GM18505 (cell line): ENCODE results near the gene CDC27.
"Not testable (repeated sequence)": the region's sequence is repeated elsewhere in the genome, so short reads cannot be mapped to it uniquely, and the experiment has no call there.

Experiments
- ATAC-seq: cut with Tn5 transposase; IDR thresholded peaks from one replicate; pipeline ENCODE4 v1.9.1; 2021; ENCODE audit not compliant: unreplicated experiment
- POLR2A ChIP-seq: IDR thresholded peaks from 4 replicates; pipeline ENCODE4 v1.6.1; 2011; ENCODE audit warnings: borderline replicate concordance; ENCODE audit not compliant: insufficient read depth, insufficient read length; ENCODE audit errors: extremely low read depth

The CDC27 gene

GRCh38 chr17:47117386-47117785 is 71.7 kb downstream of the CDC27 start:
- ATAC-seq = no peak
- TF ChIP-seq POLR2A = no peak

GRCh38 chr17:47106130-47106529 is 83.0 kb downstream of the CDC27 start:
- no peak for TF ChIP-seq POLR2A
- no peak for ATAC-seq

DNA sequence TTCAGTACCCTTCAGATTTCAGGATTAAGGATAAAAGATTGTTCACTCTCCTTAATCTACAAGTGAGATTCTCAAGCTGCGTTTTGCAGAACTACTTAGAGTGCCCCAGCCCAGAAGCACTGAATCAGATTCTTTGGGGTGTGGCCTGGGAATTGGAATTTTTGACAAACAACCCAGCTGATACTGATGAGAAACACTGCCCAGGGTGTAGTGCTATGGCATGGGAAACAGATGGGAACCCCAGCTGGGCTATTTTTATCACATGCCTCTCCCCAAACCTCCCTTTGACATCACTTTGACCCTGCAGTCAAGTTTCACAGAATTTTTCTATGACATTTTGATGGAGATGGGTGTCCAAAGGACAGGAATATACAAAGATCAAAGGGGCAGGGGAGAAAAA is 83.8 kb downstream of the CDC27 start:
- not testable (repeated sequence) for ATAC-seq

- no peak for TF ChIP-seq POLR2A
- ATAC-seq = no peak
Measured at GRCh38 chr17:47102914-47103313, 86.2 kb downstream of the CDC27 start.

DNA sequence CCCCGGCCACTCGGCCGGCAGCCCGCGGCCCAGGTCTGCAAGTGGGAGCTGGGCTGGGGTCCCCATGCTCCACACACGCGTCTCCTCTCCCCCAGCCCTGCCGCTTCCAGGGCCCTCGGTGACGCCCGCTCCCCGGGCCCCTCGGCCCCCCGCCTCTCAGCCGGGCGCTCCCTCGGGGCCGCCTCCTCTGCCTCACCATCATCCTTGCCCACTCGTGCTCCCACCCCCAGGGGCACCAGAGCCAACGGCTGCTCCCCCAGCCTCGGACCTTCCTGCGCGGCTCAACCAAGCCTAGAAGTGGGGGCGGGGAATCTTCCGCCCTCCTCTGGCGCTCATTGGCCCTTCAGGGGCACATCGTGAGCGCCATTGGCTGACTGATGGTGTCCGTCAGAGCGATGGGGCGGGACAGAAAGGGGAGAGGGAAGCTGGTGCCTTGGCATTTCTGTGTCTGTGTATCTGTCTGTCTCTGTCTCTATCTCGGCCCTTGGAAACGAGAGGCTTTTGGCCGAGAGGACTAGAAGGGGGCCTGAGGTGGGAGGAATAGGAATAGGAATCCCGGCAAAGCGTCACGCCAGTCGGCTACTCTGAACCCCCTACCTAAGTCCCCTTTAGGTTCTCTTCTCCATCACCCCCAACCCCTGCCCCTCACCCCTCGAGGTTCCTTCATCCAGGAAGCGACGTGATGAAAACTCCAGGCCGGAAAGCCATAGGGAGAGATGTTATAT is 88.9 kb downstream of the CDC27 start:
- peak; percentile 92 for ATAC-seq
- TF ChIP-seq POLR2A = peak; percentile 72

DNA sequence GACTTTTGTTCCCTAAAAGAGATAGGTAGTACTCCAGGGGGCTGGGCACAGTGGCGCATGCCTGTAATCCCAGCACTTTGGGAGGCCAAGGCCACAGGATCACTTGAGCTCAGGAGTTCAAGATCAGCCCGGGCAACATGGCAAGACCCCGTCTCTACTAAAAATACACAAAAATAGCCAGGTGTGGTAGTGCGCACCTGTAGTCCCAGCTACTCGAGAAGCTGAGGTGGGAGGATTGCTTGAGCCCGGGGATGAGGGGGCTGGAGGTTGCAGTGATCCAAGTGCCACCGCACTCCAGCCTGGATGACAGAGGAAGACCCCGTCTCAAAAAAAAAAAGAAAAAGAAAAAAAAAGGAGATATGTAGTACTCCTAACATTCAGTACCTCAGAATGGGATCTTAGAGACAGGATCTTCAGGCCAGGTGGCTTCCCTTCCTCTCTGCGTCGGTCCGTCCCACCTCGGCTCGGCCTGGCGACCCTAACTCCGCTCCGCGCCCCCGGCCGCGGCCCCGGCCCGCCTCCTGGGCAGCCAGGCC is 89.6 kb downstream of the CDC27 start:
- no peak for TF ChIP-seq POLR2A
- no peak for ATAC-seq

GRCh38 chr17:47096343-47096742 is 92.8 kb downstream of the CDC27 start:
- no peak for TF ChIP-seq POLR2A
- ATAC-seq = no peak

GRCh38 chr17:47095268-47095667 is 93.8 kb downstream of the CDC27 start:
- no peak for TF ChIP-seq POLR2A
- no peak for ATAC-seq

DNA sequence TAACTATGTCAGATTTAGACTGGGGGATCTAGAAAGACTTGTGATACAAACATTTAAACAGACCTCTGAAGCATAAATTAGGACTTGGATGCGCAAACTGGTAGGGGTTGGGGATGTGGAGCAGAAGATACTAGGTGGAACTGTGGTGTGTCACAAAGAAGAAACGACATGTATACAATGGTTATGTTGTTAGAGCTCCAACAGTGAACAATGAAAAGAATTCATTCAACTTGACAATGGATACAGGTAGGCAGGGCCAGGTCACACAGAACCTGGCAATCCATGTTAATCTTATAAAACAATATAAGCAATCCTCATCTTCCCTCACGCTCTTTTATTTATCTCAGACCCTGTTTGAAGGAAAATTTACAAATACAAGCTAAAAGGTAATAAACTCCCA is 102.0 kb downstream of the CDC27 start:
- no peak for ATAC-seq
- TF ChIP-seq POLR2A = no peak

DNA sequence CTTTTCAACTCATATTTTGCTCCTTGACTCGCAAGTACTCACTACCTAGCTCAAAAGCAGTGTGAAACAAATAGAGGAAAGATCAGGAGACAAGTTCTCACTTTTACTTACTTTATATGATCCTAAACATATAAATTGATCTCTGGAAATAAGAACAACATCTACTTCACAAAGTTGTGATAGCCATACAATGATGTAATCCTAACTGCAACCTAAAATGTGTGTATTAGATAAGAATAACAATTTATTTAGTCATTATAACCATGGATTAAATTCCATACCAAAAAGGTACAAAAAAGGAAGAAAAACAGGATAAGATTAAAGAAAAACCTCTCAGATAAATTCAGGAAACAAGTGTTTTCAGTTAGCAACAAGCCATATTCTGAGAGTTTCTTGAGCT is 103.4 kb downstream of the CDC27 start:
- TF ChIP-seq POLR2A = no peak
- ATAC-seq = no peak

GRCh38 chr17:47078801-47079200 is 110.3 kb downstream of the CDC27 start:
- no peak for TF ChIP-seq POLR2A
- no peak for ATAC-seq

DNA sequence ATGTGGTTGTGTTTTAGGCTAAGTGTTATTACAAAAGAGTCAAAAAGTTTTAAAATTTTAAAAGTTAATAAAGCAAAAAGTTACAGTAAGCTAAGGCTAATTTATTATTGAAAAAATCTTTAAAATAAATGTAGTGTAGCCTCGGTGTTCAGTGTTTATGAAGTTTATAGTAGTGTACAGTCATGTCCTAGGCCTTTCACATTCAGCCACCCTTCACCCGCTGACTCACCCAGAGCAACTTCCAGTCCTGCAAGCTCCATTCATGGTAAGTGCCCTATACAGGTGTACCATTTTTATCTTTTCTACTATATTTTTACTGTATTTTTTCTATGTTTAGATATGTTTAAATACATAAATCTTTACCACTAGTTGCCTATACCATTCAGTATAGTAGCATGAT is 111.5 kb downstream of the CDC27 start:
- no peak for TF ChIP-seq POLR2A
- no peak for ATAC-seq

GRCh38 chr17:47076171-47076570 is 112.9 kb downstream of the CDC27 start:
- TF ChIP-seq POLR2A = no peak
- no peak for ATAC-seq

- not testable (repeated sequence) for ATAC-seq
Measured at GRCh38 chr17:47074361-47074760, 114.7 kb downstream of the CDC27 start.

GRCh38 chr17:47073629-47074028 is 115.5 kb downstream of the CDC27 start:
- not testable (repeated sequence) for ATAC-seq
